GM19023 (cell line): Measurements from ENCODE around the gene KRTAP2-2.
"Not testable (repeated sequence)": the region's sequence is repeated elsewhere in the genome, so short reads cannot be mapped to it uniquely, and the experiment has no call there.

Source experiments
- ATAC-seq: cut with Tn5 transposase; IDR thresholded peaks from one replicate; pipeline ENCODE4 v1.9.1; 2021; ENCODE audit warnings: mild to moderate bottlenecking, moderate library complexity; ENCODE audit not compliant: unreplicated experiment

The KRTAP2-2 gene

DNA sequence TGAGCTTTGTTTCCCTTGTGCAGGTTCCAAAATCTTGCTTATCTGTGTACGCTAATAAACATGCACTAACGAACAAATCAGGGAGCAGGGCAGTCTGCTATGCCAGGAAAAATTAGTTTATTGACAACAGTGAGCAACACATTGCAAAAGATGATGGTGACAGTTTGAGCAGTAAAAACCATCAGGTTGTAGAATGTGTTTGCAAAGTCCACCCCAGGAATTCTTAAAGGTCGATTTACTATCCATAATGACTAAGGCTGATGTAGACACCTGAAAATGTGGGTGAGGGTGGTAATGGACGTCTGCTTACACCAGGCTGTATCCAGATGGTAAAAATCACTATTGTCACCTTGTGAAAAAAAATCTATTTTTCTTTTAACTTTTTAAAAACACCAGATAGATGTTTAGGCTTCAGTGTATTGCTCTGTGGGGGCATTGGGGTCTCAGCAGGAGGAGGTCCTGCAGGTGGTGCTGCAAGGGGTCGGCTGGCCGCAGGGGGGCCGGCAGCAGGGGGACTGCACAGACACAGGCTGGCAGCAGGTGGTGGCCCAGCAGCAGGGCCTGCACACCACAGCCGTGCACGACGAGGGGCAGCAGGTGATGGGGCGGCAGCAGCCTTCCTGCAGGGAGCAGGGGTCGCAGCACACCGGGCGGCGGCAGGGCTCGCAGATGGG lies 10.1 kb upstream of the KRTAP2-2 start:
- ATAC-seq, result not testable (repeated sequence)

GRCh38 chr17:41064301-41064700 lies 9.3 kb upstream of the KRTAP2-2 start:
- ATAC-seq, result no peak

DNA sequence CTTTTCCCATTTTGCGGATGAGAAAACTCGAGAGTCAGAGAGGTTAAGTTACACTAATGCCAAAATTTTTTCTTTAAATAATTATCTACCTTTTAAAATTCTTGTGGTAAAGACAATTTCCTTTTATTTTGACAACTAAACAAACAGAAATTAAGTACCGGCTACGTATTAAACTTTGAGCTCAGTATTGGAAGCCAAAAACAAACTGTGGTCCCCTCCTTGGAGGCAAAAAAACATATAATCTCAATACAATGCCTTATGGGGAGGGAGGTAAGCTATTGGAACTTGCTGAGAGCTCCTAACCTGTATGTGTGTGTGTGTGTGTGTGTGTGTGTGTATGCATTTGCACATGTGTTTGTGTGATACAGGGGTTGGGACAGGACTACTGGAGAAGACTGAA lies 8.4 kb upstream of the KRTAP2-2 start:
- no peak for ATAC-seq

DNA sequence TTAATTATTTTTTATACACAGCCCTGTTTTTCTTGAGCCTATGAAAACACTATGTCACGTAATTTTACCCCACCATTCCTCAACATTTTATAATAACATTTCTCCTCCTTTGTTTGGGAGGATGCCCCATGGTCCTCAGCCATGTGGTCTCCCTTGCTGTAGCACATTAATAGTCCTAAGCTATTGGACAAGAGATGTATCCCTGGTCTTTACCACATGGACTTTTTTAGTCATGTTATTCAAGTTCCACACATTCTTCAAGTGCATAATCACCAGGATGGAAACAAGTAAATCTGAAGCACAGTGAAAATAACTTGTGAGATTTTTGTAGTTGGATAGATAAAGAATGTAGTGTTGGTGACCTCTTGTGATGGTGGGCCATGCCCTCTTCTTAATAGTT lies 6.9 kb upstream of the KRTAP2-2 start:
- no peak for ATAC-seq

GRCh38 chr17:41060052-41060604 lies 5.1 kb upstream of the KRTAP2-2 start, which contains the start of gene KRTAP2-3:
TSS of gene KRTAP2-3 (minus strand) at chr17:41060114. CDS start at chr17:41060050, 64 bp downstream.
- no peak for ATAC-seq

- not testable (repeated sequence) for ATAC-seq
Measured at GRCh38 chr17:41059276-41060051, 4.4 kb upstream of the KRTAP2-2 start.

DNA sequence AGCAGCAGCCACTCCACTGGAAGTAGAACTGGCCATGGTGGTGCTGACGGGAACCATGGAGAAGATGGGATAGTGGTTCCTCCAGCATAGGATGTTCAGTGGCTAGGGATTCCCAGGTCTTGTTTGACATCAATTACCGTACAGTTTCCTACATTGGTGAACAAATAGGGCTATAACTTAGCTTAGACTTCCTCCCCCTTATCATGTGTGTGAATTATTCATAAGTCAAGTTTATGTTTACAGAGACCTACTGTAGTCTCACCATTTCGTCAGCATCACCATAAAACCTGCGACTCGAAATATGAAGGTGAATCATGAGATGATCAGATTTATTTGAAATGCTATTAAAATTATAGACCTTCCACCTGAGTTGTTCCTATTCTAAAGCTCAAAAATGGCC lies 3.7 kb upstream of the KRTAP2-2 start:
- ATAC-seq, result no peak

DNA sequence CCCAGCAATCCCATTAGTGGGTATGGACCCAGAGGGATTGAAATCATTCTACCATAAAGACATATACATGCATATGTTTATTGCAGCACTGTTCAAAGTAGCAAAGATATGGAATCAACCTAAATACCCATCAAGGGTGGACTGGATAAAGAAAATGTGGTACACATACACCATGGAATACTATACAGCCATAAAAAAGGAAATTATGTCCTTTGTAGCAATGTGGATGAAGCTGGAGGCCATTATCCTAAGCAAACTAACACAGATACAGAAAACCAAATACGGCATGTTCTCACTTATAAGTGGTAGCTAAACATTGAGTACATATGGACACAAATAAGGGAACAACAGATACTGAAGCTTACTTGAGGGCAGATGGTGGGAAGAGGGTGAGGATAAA lies 2.5 kb upstream of the KRTAP2-2 start:
- no peak for ATAC-seq

GRCh38 chr17:41054556-41054955 lies 474 bp downstream of the KRTAP2-2 start:
- ATAC-seq, result not testable (repeated sequence)

DNA sequence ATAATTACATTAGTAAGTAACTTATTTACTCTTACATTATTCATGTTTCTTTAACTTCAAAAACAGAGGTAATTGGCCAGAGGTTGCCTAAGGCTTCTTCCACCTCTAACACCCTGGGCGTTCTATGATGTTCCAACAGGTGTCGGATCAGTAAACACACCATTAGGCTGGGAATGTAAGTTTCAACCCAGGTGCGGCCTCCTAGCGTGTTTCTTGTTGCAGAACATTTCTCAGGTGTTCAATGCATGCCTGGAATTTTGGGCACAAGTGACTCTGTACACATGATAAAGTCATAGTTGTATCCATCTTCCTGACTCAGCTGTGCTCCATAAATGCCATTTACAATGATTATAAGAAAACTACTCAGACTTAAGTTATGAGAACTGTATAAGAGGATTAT lies 1.0 kb downstream of the KRTAP2-2 start:
- no peak for ATAC-seq

- ATAC-seq, result no peak
Measured at GRCh38 chr17:41052566-41052965, 2.5 kb downstream of the KRTAP2-2 start.

DNA sequence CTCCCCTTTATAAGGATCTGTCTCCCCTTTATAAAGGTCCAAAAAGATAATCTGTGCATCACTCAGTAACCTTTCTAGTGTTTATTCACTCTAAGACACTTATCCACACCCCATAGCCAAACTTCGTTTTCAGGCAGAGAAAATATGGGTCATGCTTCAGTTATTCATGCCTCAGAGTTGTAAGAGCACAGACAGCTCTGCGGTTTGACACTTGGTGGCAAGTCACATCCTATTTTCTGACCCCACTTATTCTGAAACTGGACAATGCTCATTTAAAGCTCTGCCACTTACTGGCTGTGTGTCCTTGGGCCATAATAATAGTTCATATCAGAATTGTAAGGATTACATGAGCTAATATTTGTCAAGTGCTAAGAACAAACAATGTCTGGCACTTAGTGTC lies 5.9 kb downstream of the KRTAP2-2 start:
- ATAC-seq, result no peak

GRCh38 chr17:41048441-41048840 lies 6.6 kb downstream of the KRTAP2-2 start:
- no peak for ATAC-seq

DNA sequence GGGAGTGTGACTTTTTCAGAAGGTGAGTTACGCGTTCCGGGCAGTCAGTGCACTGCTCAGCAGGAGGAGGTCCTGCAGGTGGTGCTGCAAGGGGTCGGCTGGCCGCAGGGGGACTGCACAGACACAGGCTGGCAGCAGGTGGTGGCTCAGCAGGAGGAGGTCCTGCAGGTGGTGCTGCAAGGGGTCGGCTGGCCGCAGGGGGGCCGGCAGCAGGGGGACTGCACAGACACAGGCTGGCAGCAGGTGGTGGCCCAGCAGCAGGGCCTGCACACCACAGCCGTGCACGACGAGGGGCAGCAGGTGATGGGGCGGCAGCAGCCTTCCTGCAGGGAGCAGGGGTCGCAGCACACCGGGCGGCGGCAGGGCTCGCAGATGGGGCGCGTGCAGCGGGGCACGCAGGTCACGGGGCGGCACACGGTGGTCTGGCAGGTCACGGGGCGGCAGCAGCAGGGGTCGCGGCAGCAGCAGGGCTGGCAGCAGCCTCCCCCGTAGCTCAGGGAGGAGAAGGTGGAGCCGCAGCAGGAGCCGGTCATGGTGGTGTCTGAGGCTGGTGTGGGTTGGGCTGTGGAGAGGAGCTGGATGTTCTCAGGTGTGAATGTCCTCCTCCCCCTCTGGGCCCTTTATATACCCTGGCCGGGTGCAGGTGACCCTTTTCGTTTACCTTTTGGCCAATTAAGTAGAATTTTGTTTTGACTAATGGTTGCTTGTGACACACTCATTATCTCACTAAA lies 8.1 kb downstream of the KRTAP2-2 start, which contains the start of gene KRTAP2-1:
KRTAP2-1 (minus strand) TSS at position 582 of the 731 bp plus-strand sequence; CDS start at position 533, 49 bp downstream.
- not testable (repeated sequence) for ATAC-seq

DNA sequence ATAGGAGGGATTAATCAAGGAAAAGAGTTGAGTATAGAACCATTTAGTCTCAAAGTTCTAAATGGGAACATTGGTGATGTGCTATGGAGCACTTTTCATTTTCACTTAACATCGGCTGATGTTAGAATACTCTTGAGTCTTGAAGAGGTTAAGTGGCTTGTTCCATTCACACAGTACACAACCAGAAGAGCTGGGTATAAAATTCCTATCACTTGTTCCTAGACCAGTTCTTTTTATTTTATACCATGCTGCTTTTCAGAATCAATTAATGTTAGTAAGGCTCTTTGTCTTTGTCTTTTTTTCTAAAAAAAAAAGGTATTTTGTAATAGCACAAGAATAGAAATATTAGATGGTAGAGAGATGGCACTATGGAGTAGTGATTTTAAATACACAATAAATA lies 12.1 kb downstream of the KRTAP2-2 start:
- no peak for ATAC-seq

DNA sequence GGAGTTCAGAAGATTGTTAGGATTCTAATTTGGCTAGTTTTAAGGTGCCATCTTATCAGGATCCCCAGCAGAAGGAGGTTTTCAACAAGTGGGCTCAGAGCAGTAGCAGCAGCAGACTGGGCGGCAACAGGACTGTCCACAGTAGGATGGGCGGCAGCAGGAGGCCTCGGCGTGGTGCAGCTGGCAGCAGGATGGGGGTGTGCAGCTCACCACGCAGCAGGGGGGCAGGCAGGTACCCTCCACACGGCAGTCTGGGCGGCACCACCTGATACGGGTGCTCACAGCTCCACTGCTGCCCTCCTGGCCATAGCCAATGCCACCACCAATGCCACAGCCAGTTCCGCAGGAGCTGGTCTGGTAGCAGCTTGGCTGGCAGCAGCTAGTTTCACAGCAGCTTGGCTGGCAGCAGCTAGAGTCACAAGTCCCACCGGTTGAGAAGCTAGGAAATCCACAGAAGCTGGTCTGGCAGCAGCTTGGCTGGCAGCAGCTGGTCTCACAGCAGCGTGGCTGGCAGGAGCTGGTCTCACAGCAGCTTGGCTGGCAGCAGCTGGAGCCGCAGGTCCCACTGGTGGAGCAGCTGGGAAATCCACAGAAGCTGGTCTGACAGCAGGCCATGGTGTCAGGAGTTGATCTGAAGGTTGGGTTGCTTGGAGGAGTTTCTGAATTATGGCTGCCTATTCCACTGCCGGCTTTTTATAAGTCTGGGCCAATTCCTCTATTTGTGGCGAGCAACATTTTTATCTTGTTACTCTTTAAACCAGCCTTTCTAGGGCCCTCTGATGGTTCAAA lies 14.1 kb downstream of the KRTAP2-2 start, which contains the start of gene KRTAP1-1:
KRTAP1-1 (minus strand) TSS at position 668 of the 789 bp plus-strand sequence; CDS start at position 615, 53 bp downstream.
- ATAC-seq, result not testable (repeated sequence)

- no peak for ATAC-seq
Measured at GRCh38 chr17:41037853-41038350, 17.1 kb downstream of the KRTAP2-2 start.

GRCh38 chr17:41034346-41034935 lies 20.6 kb downstream of the KRTAP2-2 start, which contains the start of gene KRTAP1-3:
TSS of gene KRTAP1-3 (minus strand) at chr17:41034874. CDS start at chr17:41034821, 53 bp downstream.
- ATAC-seq, result not testable (repeated sequence)

DNA sequence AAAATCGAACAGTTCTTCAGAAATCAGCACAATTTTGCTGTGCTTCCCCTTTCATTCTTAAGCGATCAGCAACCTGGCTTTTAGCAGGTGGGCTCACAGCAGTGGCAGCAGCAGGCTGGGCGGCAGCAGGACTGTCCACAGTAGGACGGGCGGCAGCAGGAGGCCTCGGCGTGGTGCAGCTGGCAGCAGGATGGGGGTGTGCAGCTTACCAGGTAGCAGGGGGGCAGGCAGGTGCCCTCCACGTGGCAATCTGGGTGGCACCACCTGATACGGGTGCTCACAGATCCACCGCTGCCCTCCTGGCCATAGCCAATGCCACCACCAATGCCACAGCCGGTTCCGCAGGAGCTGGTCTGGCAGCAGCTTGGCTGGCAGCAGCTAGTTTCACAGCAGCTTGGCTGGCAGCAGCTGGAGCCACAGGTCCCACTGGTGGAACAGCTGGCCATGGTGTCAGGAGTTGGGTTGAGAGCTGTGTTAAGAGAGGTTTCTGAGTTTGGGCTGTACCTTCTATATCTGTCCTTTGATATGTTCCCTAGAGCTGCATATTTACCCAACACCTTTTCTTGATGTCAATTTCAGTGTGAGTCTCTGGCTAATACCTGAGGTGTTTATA lies 25.3 kb downstream of the KRTAP2-2 start, which contains the start of gene KRTAP1-4:
KRTAP1-4 (minus strand) TSS at position 563 of the 613 bp plus-strand sequence; CDS start at position 446, 117 bp downstream.
- ATAC-seq, result no peak
